ENCODE results near the gene JSRP1. TPM values are rescaled to one million over a fixed set of nuclear protein-coding genes. Genes with fewer than 3 reads are reported as not detected.

JSRP1 gene
- total and polyA plus RNA-seq, 2 of the 8 experiments (the other 6 are each of a cell fraction or from before 2014, with no cell fraction given): 0.24 to 0.56 TPM

DNA sequence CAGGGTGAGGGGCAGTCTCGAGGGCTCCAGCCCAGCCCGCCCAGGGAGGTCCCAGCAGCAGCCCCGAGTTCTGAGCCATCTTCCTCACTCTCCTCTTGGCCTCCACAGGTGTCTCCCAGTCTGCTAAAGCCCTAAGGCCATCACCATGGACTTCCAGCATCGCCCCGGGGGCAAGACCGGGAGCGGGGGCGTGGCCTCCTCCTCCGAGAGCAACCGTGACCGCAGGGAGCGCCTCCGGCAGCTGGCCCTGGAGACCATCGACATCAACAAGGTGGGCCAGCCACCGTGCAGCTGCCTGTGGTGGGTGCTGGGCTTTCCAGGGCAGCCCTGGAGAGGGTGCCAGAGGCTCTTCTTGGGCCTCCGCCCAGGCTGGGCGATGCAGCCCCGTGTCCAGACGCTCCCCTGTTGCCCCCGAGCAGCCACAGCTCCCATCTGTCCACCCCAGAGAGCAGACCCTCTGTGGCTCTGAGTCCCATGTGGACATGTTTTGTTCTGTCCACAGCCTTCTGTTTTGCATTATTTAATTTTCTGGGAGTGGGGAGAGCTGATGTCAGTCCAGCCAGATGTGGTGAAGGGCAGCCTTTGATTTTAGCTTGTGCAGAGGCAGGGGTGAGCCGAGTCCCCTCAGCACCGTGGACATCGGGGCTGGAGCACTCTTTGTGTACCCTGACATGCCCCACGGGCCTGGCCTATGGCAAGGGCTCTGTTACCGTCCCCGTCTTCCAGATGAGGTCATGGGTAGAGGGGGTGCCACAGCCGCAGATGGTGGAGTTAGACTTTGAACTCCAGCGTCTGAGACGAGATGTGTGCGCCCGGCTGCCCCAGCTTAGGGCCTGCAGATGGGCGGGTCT, 12.7 kb downstream of the JSRP1 start:
- Histone ChIP-seq H2BK120ac (replicated peaks; ENCODE audit: low read depth, low read length) (no peak overlapping the region), H3K27me3 (replicated peaks in 1 of 4; ENCODE audit: control insufficient read depth in 3 of 4, extremely low read depth in 1 of 4, insufficient read depth in 3 of 4, low read length in 3 of 4) (no peaks in the 10 kb centered on the region), H3K79me1 (ENCODE audit: low read depth, low read length) (peaks cover 20% of the 10 kb centered on the region), H3K4me2 (ENCODE audit: insufficient read depth in 1 of 2, low read depth in 2 of 2, low read length in 2 of 2) (no peak overlapping the region), H2BK20ac (ENCODE audit: low read length) (no peak overlapping the region), H2BK15ac (ENCODE audit: low read length) (no peak overlapping the region), H4K20me1 (replicated peaks in 1 of 2; ENCODE audit: control insufficient read depth in 1 of 2, insufficient read depth in 2 of 2, low read length in 2 of 2) (peaks cover 38 to 64% of the 10 kb centered on the region in 2 experiments), H3K9ac (replicated peaks in 1 of 4; ENCODE audit: extremely low read depth in 1 of 4, low read depth in 3 of 4, low read length in 3 of 4) (no peak overlapping the region), H2BK5ac (ENCODE audit: low read depth, low read length) (no peak overlapping the region), H3K79me2 (ENCODE audit: control insufficient read depth in 1 of 2, insufficient read depth in 2 of 2, low read length in 2 of 2) (peaks cover 31 to 56% of the 10 kb centered on the region in 2 experiments), H4K5ac (ENCODE audit: insufficient read length, low read depth, low read length) (no peak overlapping the region), H3K14ac (ENCODE audit: insufficient read length) (no peak overlapping the region), H2BK12ac (ENCODE audit: low read depth, low read length) (no peak overlapping the region), H2AFZ (ENCODE audit: low read length) (no peak overlapping the region), H3K4me1 (replicated peaks in 1 of 4; ENCODE audit: control insufficient read depth in 3 of 4, insufficient read depth in 4 of 4, low read length in 3 of 4) (peaks cover 0 to 16% (median 8%) of the 10 kb centered on the region in 4 experiments; a peak in 5 of 7 replicates), H3K9me3 (ENCODE audit: insufficient read depth in 2 of 2, low read depth in 1 of 2, low read length in 1 of 2) (no peaks in the 10 kb centered on the region), H3K4me3 (ENCODE audit: extremely low read depth in 1 of 4, insufficient read depth in 2 of 4, low read depth in 3 of 4, low read length in 4 of 4) (no peak overlapping the region), H3K27ac (ENCODE audit: low read depth, low read length) (no peak overlapping the region), H3K23ac (ENCODE audit: insufficient read length) (no peak overlapping the region), H3K23me2 (ENCODE audit: low read depth, low read length) (no peaks in the 10 kb centered on the region; the same call in 1 of the 2 replicates), H2AK5ac (ENCODE audit: low read depth, low read length) (no peak overlapping the region), H4K8ac (ENCODE audit: extremely low read depth, insufficient read depth, low read length) (peak overlapping the region; percentile 16; the same call in 1 of the 2 replicates), H3K18ac (ENCODE audit: extremely low read depth, low read length) (no peak overlapping the region; the same call in 1 of the 2 replicates), H4K91ac (replicated peaks; ENCODE audit: insufficient read length, low read length) (no peak overlapping the region), H3K56ac (replicated peaks; ENCODE audit: insufficient read length, low read depth, low read length) (no peak overlapping the region), H3K4ac (replicated peaks; ENCODE audit: insufficient read length, low read depth, low read length) (no peak overlapping the region), H3K36me3 (ENCODE audit: control insufficient read depth in 2 of 4, insufficient read depth in 4 of 4, low read length in 3 of 4) (peaks cover 28 to 49% (median 45%) of the 10 kb centered on the region in 4 experiments)
- ChIA-PET CTCF (ENCODE audit: partially characterized antibody) (interaction anchor here (1.1 to 1.2 kb wide), 2 partner anchors 10 to 11 kb away, joined by 4 to 5 read pairs; no protein-coding TSS in a partner anchor), POLR2A (ENCODE audit: partially characterized antibody) (interaction anchor here (0.8 to 10.3 kb wide), 5 partner anchors 13 to 29 kb away, joined by 3 to 206 read pairs (median 5); partner anchors contain the start of genes AMH and JSRP1)
- no peak for DNase-seq (ENCODE audit: low read depth in 1 of 2, low spot score in 2 of 2)
- WGBS, 2 experiments (ENCODE audit: extremely low coverage in 1 of 2, insufficient coverage in 1 of 2, insufficient read length in 1 of 2, insufficient replicate concordance in 2 of 2, low coverage in 1 of 2, low lambda C conversion rate in 2 of 2, missing lambda C conversion rate in 1 of 2): 93% methylated on average over 31 of the region's 32 CpGs; no CpG with 5 or more reads in 1 of the 2 experiments
- FAIRE-seq: no peak
- TF ChIP-seq, protein P1, sequence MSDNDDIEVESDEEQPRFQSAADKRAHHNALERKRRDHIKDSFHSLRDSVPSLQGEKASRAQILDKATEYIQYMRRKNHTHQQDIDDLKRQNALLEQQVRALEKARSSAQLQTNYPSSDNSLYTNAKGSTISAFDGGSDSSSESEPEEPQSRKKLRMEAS (IDR thresholded peaks at IDR 0.05): no peak
- TF ChIP-seq KDM5A (IDR thresholded peaks at IDR 0.05; ENCODE audit: low read length) (no peak), GABPA (IDR thresholded peaks at IDR 0.05; ENCODE audit: borderline replicate concordance, insufficient read depth, low read length) (no peak), SIX5 (IDR thresholded peaks at IDR 0.05; ENCODE audit: low read depth, low read length) (no peak), EGR1 (IDR thresholded peaks at IDR 0.05; ENCODE audit: borderline replicate concordance, low read depth, low read length) (no peak), RXRA (IDR thresholded peaks at IDR 0.05; ENCODE audit: insufficient read depth, low read depth, low read length) (no peak), SP2 (IDR thresholded peaks at IDR 0.05; ENCODE audit: low read length) (no peak), NANOG (IDR thresholded peaks at IDR 0.05; ENCODE audit: insufficient read depth, low read depth, low read length, poor library complexity, severe bottlenecking) (no peak), CBX5 (IDR thresholded peaks at IDR 0.05; ENCODE audit: low read depth, low read length) (no peak), CTBP2 (IDR thresholded peaks at IDR 0.05; ENCODE audit: borderline replicate concordance, insufficient read depth, insufficient read length, low read length) (no peak), SIRT6 (IDR thresholded peaks at IDR 0.05; ENCODE audit: low read length) (no peak)
